OCI-LY1 (cell line): ENCODE results near the gene SYK.

Experiments
- EZH2 ChIP-seq: fragments of 200-600 bp; sonication (generic), shearing (Covaris generic); IDR thresholded peaks from 2 replicates; pipeline ENCODE4 v1.8.0; 2017; ENCODE audit warnings: borderline replicate concordance, mixed run types, mild to moderate bottlenecking, antibody characterized with exemption, low read length, moderate library complexity, mixed read lengths
- TF ChIP-seq, protein P1 (sequence below): fragments of 200-600 bp; sonication (generic), shearing (Covaris generic); IDR thresholded peaks from 2 replicates; pipeline ENCODE4 v1.5.1; 2017; ENCODE audit warnings: mild to moderate bottlenecking, antibody characterized with exemption, low read length, moderate library complexity, mixed read lengths

- TF ChIP-seq, protein P1, sequence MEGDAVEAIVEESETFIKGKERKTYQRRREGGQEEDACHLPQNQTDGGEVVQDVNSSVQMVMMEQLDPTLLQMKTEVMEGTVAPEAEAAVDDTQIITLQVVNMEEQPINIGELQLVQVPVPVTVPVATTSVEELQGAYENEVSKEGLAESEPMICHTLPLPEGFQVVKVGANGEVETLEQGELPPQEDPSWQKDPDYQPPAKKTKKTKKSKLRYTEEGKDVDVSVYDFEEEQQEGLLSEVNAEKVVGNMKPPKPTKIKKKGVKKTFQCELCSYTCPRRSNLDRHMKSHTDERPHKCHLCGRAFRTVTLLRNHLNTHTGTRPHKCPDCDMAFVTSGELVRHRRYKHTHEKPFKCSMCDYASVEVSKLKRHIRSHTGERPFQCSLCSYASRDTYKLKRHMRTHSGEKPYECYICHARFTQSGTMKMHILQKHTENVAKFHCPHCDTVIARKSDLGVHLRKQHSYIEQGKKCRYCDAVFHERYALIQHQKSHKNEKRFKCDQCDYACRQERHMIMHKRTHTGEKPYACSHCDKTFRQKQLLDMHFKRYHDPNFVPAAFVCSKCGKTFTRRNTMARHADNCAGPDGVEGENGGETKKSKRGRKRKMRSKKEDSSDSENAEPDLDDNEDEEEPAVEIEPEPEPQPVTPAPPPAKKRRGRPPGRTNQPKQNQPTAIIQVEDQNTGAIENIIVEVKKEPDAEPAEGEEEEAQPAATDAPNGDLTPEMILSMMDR = no peak
- TF ChIP-seq EZH2 = no peak
These were observed 125.3 kb downstream of the SYK start for GRCh38 chr9:90926936-90927335.
